Activated CD4-positive, CD25-positive, alpha-beta regulatory T cell (primary cell): ENCODE measurements around the gene TBX4.
"Not testable (repeated sequence)": the region's sequence is repeated elsewhere in the genome, so short reads cannot be mapped to it uniquely, and the experiment has no call there.

Experiments
- DNase-seq, 4 experiments: peaks; one replicate each; lab custom pipeline; 2025; lab: John Stamatoyannopoulos, UW

The TBX4 gene

DNA sequence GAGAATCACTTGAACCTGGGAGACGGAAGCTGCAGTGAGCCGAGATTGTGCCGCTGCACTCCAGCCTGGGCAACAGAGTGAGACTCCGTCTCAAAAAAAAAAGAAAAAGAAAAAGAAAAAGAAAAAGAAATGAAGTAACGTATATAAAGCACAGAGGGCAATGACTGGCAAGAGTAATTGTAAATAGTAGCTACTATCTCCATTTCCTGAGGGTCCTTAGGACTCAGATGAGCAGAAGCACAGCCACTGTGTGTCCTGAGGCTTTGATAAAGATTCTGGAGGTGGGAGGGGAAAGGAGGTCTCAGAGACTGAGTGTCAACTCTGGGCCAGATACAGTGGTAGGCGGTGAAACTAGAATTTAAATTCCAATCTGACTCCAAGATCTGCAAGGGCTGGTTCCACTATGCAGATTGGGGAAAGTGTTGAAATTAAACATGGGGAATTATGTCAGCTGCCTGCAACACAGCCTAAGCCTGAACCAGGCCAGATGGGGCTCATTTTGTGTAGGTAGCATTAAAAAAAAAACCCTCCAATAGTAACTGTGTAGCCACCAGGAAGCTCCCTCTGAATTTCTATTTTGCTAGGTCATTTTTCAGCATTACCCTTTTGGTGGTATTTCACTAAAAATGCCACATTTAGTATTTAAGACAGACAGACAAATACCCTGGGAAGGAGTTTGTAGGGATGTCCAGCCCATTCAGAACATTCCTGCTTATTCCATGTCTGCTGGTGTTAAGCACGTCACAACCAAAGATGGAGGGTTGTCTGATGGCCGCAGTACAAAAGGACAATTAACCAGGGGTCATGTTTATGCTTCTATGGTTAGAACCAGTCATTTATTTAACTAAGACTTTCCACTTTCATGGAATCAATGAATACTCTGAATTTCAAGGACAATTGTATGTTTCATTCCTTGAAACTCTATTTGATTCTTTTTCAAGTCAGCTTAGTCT is 46.1 kb downstream of the TBX4 start:
- DNase-seq, result no peak

DNA sequence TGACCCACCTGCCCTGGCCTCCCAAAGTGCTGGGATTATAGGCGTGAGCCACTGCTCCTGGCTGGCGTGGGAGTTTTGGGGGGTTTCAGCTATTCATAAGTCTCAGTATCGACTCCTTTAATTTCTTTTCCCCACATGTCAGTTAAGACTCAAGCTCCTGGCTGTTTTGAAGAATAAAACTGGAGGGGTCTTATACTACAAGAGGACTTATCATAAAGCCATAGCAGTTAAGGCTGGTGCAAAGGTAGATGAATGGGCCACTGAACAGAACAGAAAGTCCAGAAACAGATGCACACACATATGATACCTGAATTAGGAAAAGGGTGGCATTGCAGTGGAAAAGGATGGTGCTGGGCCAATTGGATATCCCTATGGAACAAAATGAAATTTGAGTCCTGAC is 47.4 kb downstream of the TBX4 start:
- no peak for DNase-seq

DNA sequence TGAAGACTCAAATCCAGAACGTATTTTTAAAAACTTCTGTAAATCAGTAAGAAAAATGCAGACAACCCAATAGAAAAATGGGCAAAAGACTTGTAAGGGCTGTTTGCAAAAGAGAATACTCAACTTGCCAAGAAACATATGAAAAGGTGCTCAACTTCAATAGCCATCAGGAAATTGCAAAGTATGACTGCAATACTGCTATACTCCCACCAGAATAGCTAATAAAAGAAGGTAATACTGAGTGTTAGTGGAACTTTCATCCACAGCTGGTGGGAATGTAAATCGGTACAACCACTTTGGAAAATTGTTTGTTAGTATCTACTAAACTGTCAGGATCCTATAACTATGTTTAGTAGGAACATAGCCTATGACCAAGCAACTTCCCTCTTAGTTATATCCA is 48.1 kb downstream of the TBX4 start:
- DNase-seq, result no peak

DNA sequence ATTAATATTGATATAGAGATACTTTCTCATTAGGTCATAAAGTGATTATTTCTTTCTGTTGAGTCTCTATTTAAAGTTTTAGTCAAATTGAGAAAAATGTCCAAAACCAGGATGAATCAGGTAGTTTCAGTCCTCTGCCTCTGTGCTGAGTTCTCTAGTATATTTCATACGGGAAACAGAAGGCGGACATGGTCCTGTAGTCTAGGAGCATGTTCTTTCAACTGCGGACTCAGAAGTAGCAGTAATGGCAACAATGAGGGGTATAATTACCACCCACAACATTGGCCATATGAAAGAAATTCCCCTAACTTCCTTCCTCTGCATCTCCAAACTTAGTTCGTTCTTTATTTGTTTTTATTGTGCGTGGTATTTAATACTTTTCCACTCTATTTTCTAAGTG is 50.1 kb downstream of the TBX4 start:
- no peak for DNase-seq

DNA sequence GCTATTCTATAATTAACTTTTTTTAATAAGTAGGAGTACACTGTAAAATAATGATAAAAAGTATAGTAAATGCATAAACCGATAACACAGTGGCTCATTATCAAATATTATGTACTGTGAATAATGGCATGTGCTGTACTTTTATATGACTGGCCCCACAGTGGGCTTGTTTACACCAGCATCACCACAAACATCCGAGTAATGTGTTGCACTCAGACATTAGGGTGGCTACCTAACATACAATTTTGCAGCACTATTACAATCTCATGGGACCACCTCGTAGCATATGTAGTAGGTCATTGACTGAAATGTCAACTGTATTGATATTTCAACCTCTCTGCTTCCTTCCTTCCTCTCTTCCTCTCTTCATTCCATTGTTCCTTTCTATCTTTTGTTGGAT is 51.7 kb downstream of the TBX4 start:
- DNase-seq, result no peak

DNA sequence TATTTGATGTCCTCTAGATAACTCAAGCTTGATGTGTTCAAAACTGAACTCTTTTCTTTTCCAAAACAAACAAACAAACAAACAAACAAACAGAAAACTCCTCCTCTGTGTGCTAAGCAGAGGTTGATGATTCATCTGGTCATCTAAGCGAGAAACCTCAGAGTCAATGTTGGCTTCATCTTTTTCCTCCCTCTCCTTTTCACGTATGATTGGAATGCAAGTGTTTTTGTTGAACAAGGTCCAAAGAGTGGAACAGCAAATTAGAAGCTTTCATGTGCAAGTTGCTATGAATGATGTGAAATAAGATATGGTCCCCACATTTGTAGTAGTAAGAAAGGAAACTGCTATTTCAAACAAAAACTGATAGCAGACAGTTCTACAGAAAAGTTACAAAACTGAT is 52.5 kb downstream of the TBX4 start:
- DNase-seq, result no peak

DNA sequence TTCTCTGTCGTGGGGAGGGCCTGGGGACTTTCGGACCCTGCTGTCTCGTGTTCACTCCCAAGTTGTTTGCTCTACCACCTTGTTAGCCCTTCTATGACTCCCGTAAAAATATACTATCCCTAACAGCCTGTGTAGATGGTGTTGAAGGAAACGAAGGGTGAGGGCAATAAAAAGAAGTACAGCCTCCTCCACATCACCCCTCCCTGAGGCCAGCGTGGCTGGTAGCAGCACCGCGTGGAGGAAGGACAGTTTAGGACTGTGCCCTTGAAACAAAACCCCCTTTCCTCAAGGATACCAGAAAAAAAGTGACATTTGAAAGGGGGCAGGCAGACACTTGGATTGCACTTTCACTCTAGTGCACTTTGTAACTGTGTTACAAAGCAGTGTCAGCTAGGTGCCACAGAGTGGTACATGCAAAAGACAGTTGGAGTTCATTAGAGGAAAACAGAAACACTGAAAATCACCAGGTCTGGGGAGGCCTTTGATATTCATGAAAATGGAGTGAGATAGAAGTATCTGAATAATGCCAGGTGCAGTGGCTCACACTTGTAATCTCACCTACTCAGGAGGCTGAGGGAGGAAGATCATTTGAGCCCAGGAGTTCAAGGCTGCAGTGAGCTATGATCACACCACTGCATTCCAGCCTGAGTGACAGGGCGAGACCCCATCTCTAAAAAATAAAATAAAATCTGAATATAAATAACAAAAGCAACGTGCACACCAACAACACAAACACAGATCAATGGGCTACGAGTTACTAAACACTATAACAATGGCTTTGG is 53.8 kb downstream of the TBX4 start:
- no peak for DNase-seq

DNA sequence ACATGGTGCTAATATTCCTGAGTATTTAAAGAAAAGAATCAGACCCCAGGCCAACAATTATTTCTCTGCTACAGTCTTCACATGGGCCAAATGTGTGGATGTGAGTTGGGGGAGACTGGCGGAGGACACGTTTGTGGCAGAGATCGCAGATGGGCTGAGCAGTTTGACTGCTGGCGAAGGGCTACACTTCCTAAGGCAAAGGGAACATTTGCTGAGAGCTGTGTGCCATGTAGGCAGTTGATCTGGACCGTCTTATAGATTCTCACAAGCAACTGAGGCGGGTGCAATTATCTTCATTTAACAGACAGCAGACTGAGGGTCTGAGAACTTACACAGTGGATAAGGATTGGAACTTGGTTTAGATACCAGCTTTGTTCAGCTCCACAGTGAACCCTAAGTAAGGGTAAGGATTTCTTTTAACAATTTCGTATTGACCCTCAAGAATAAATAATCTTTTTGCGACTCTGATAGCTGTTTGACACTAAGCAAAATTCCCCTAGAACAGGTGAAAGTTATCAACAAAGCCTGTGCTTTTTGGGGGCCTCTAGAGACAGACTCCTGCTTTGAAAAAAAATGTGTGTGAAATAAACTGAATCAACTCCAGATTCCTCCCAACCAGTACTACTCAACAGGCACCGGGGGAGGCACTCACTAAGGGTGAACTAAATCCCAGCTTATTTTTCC is 55.3 kb downstream of the TBX4 start:
- DNase-seq, result no peak

DNA sequence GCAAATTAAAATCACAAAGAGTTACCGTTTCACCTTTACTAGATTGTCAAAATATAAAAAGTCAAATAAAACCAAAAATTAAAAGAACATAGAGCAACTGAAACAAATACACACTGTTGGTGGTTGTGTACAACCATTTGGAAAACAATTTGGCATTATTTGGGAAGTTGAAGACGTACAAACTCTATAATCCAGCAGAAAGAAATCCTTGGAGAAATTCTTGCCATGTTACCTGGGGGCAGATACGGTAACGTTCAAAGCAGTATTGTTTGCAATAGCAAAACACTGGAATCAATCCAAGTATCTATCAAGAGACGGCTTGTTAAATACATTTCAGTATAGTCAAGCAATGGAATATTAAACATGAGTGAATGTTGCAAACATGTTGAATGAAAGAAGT is 56.7 kb downstream of the TBX4 start:
- no peak for DNase-seq

DNA sequence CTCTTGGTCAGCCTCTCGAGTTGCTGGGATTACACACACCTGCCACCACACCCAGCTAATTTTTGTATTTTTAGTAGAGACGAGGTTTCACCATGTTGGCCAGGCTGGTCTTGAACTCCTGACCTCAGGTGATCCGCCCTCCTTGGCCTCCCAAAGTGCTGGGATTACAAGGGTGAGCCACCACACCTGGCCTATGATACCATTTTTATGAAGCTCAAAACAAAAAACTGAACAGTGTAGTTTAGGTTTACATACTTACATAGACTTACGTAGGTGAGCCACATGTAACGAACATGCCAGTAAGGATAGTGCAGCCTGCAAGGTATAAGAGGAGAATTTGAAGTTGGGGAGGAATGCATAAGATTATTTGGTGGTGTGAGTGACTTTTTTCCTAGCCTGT is 57.2 kb downstream of the TBX4 start:
- not testable (repeated sequence) for DNase-seq

DNA sequence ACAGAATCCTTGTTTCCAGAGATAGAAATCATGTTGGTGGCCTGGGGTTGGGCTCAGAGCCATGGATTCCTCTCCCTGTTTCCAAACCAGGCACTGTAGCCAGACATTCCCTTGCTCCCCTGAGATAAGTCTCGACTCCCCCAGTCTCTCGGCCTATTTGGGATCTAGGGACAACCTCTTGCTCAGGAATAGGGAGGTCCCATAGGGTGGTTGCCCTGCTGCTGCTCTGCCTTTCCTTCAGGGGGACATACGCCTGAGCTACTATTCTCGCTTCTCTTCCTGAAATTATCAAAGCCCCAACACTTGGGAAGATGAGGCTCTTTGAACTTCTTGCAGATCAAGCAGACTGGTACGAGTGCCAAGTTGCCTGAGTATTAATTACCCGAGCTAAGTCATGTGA is 58.0 kb downstream of the TBX4 start:
- DNase-seq, result no peak

DNA sequence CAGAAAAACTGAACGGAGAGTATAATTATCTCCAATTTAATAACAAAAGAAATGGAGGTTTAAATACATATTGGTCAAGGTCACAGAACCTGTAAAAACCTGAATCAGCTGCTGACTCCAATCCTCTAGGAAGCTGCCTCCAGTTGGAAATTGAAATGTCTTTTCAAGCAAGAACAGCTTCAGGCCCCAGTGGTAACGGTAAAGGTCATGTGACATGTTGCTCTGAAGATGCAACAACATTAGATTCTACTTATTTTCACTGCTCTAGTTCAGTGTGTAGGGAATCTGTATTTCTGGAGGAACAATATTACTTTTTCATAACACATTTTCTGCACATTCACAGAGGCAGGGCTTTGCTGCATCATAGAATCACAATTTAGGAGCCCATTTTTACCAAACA is 58.8 kb downstream of the TBX4 start:
- DNase-seq, result no peak

DNA sequence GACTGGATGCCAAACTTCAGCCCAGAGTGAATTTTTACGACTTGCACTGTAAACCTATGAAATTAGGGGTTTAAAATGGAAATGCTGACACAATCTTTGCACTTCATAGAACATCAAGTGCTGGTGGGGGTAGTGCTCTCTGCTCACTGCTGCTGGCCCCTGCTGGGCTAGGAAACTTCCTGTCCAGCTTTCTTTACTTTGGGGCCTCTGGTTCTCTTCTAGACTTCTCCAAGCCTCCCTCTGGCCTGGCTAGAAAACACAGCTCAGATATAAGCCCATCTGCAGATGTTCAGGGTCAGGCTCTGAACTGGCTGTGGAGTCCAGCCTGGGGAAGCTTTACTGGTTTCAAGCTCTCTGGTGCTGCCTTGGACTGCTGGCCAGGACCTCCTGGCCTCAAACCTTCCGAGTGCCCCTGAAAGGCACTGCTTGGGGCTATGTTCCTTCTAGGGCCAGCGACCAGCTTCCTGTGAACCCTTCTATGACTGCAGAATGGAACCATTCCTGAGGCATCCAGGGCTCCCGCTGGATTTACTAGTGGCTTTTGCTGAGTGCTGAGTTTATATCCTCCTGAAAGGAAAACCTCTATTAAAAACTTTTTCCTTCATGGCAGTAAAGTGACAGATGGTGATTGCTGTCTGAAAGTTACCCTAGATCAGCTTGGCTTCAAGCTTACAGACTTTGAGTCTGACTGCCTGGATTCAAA is 59.4 kb downstream of the TBX4 start:
- DNase-seq, result no peak

DNA sequence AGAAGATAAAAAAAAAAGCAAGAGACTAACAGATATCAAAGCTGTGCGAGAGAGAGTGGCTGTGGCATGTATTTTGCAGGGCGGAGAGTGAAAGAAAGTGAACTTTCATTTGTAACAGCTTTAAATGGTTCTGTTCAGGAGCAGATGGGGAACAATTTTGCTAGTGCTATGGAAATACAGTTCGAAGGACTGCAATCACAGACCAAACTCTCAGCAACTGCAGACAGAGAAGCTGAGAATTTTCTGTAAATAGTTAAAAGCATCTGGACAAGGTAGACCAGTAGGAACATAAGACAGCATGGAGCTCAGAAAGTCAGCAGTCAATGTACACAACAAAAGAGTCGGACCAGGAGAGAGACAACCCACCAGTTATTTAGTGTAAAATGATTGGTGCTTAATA is 62.3 kb downstream of the TBX4 start:
- no peak for DNase-seq

DNA sequence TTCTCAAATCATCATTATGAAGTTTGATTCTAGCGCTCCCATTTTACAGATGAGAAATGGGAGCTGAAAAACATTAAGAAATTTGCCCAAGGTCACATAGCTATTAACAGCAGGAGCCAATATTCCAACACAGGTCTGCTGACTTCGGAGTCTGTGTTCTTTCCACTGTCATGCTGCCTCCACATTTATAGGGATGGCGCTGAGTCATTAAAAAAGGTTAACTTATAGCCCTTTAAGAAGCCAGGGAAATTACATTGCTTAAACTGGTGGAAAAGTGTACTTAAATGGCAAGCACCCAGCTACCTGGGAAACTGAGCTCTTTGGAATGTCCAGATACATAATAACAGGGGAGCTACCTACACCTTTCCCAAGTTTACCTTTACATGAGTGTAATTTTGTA is 65.0 kb downstream of the TBX4 start:
- no peak for DNase-seq

DNA sequence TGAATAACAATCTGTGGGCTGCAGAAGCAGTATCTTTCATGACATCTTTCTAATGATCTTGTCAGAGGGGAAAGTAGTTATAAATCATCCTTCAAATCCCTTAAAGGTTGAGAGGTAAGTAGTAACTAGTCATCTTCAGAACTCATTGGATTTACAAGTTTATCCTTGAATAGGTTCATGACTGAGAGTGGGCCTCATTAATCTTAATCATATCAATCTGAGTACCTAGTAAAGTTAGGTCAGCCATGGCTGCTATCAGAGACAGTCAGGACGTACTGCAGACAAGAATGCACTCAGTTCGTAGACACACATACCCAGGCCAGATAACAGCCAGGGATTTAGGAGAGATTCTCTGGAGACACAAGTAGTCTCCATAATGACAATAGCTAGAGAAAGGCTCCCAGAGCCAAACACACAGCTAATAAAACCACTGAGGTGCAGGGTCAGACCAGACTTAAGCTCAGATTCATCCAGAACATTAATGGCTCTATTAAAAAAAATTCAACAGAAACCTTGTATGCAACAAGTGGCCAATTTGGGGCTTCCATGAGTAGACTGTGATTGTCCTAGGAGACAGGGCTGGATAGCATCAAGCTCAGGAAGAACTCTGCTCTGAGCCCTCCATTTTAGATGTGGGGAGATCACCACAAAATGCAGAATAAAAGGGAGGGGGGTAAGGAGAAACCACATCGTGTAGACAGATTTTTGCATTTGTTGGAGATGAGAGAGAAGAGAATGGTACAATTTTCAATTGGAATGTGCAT is 65.8 kb downstream of the TBX4 start:
- no peak for DNase-seq

DNA sequence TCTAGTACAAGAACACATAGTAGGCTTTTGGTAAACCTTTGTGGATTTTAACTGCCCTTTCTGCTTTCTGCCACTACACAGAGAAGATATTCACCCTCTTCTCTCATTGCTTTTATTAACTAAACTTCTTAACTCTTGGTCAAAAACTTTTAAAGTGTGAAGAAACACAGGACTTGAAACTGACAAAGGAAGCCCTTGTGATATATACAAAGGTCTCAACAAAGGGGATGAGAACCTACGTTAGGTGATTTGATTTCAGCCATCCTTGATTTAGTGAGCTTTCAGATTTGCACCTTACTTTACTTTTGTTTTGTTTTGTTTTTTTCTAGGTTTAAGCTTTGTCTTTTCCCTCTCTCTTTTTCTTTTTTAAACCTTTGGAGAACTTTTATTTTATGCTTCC is 66.9 kb downstream of the TBX4 start:
- DNase-seq, result no peak

DNA sequence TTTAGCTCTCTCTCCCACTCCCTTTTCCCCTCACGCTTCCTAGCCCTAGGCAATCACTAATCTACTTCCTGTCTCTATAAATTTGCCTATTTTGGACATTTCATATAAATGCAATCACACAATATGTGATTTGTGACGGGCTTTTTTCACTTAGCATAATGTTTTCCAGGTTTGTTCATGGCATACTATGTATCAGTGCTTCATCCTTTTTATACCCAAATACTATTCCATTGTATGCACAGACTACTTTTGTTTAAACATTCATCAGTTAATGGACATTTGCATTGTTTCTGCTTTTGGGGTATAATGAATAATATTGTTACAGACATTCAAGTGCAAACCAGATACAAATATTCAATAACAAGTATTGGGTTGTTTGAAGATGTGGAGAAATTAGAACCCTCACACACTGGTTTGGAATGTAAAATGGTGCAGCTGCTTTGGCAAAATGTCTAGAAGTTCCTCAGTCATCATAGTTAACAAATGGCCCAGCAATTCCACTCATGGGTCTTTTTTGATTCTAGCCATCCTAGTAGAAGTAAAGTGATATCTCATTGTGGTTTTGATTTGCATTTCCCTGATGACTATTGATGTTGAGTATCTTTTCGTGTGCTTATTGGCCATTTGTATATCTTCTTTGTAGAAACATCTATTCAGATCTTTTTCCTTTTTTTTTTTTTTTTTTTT is 67.7 kb downstream of the TBX4 start:
- no peak for DNase-seq

DNA sequence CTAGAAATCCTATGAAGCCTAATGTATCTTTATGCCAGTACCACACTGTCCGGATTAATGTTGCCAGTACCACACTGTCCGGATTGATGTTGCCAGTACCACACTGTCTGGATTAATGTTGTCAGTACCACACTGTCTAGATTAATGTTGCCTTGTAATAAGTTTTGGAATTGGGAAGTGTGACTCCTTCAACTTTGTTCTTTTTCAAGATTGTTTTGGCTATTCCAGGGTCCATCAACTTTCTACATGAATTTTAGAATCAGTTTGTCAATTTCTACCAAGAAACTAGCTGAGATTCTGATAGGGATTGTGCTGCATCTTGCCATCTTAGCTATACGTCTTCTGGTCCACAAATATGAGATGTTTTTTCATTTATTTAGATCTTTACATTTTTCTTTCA is 68.7 kb downstream of the TBX4 start:
- no peak for DNase-seq

DNA sequence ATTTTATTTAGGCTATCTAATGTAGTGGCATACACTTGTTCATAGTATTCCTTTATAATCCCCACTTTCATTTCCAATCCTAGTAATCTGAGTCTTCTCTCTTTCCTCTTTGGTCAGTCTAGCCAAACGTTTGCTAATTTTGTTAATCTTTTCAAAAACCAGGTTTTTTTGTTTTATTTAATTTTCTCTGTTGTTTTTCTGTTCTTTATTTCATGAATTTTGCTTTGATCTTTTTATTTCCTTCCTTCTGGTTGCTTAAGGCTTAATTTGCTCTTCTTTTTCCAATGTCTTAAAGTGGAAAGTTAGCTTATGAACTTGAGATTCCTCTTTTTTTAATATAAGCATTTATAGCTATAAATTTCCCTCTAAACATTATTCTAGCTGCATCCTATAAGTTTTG is 69.9 kb downstream of the TBX4 start:
- DNase-seq, result no peak

DNA sequence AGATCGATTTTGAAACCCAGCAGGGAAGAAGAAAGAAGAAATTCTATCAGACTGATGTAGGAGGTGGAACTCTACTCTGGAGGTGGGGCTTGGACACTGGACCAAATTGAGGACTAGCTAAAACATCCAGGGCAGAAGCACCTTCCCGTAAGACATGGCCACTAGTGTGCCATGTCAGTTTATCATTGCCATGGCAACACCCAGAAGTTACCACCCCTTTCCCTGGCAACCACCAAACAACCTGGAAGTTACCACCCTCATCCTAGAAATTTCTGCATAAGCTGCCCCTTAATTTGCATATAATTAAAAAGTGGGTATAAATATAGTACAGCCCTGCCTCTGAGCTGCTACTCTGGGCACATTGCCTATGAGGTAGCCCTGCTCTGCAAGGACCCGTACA is 72.1 kb downstream of the TBX4 start:
- no peak for DNase-seq
